GM18517 (cell line): ENCODE data around the gene FAM228A.
"Not testable (repeated sequence)": the region's sequence is repeated elsewhere in the genome, so short reads cannot be mapped to it uniquely, and the experiment has no call there.

Experiments
- ATAC-seq: cut with Tn5 transposase; IDR thresholded peaks from one replicate; pipeline ENCODE4 v1.9.1; 2021; ENCODE audit warnings: mild to moderate bottlenecking, moderate library complexity; ENCODE audit not compliant: unreplicated experiment

Gene FAM228A

GRCh38 chr2:24190503-24190902 is 15.7 kb downstream of the FAM228A start:
- no peak for ATAC-seq

GRCh38 chr2:24191156-24191555 is 16.3 kb downstream of the FAM228A start:
- ATAC-seq, result no peak

GRCh38 chr2:24191848-24192247 is 17.0 kb downstream of the FAM228A start:
- ATAC-seq, result no peak

GRCh38 chr2:24197213-24197612 is 22.4 kb downstream of the FAM228A start:
- not testable (repeated sequence) for ATAC-seq

GRCh38 chr2:24199968-24200590 is 25.2 kb downstream of the FAM228A start:
- ATAC-seq, result no peak

GRCh38 chr2:24200799-24201198 is 25.9 kb downstream of the FAM228A start:
- no peak for ATAC-seq

GRCh38 chr2:24203029-24203786 is 28.4 kb downstream of the FAM228A start:
- no peak for ATAC-seq

GRCh38 chr2:24203787-24204150 is 28.9 kb downstream of the FAM228A start:
- ATAC-seq, result no peak

GRCh38 chr2:24204505-24204904 is 29.7 kb downstream of the FAM228A start:
- ATAC-seq, result no peak

- ATAC-seq, result no peak
These were observed 30.3 kb downstream of the FAM228A start for GRCh38 chr2:24205131-24205530.

- no peak for ATAC-seq
These were observed 31.4 kb downstream of the FAM228A start for GRCh38 chr2:24206242-24206641.

- no peak for ATAC-seq
These were observed 31.9 kb downstream of the FAM228A start for GRCh38 chr2:24206714-24207113.

- ATAC-seq, result no peak
These were observed 32.5 kb downstream of the FAM228A start for GRCh38 chr2:24207359-24207758.

- no peak for ATAC-seq
These were observed 33.6 kb downstream of the FAM228A start for GRCh38 chr2:24208490-24208889.

- ATAC-seq, result no peak
These were observed 34.7 kb downstream of the FAM228A start for GRCh38 chr2:24209389-24210105.

GRCh38 chr2:24210106-24210455 is 35.2 kb downstream of the FAM228A start:
- ATAC-seq, result no peak

GRCh38 chr2:24210723-24211122 is 35.9 kb downstream of the FAM228A start:
- no peak for ATAC-seq

GRCh38 chr2:24211408-24211807 is 36.6 kb downstream of the FAM228A start:
- ATAC-seq, result no peak

- ATAC-seq, result peak; percentile 98
These were observed 40.0 kb downstream of the FAM228A start for GRCh38 chr2:24214880-24215279.

GRCh38 chr2:24220554-24221291 is 45.9 kb downstream of the FAM228A start:
- no peak for ATAC-seq

GRCh38 chr2:24221343-24222050 is 46.6 kb downstream of the FAM228A start:
- no peak for ATAC-seq
